ENCODE measurements around the gene TEDC1.
A peak's percentile ranks its signal among the peaks of the same experiment; 100 is the strongest.

Gene TEDC1

GRCh38 chr14:105473677-105474482 lies 17.2 kb upstream of the TEDC1 start:
- H3K4me3 ChIP-seq (ENCODE audit: low read depth, low read length) = peak overlapping the region; percentile 47
- no peak for TF ChIP-seq CTCF (IDR thresholded peaks at IDR 0.05; ENCODE audit: low read depth, low read length, missing control alignments)
- in situ Hi-C loops (cut with HindIII; ENCODE audit: low sequenced_read_pairs) = no loop called here
- DNase-seq (ENCODE audit: low read depth) = peak; percentile 74

- no peak for DNase-seq (ENCODE audit: low read depth)
- no peak for TF ChIP-seq CTCF (IDR thresholded peaks at IDR 0.05; ENCODE audit: low read depth, low read length, missing control alignments)
- in situ Hi-C loops (cut with HindIII; ENCODE audit: low sequenced_read_pairs) = no loop called here
- H3K4me3 ChIP-seq (ENCODE audit: low read depth, low read length) = peak within 1 kb of the TSS; percentile 58
Measured at GRCh38 chr14:105474483-105475268, 16.4 kb upstream of the TEDC1 start, which contains the start of gene CRIP2. CRIP2 (plus strand) TSS chr14:105474821; CDS start chr14:105474863, 42 bp downstream.

GRCh38 chr14:105475269-105476096 lies 15.6 kb upstream of the TEDC1 start:
- DNase-seq (ENCODE audit: low read depth) = no peak
- no peak for TF ChIP-seq CTCF (IDR thresholded peaks at IDR 0.05; ENCODE audit: low read depth, low read length, missing control alignments)
- in situ Hi-C loops (cut with HindIII; ENCODE audit: low sequenced_read_pairs) = no loop called here
- peak overlapping the region; percentile 58 for H3K4me3 ChIP-seq (ENCODE audit: low read depth, low read length)

GRCh38 chr14:105476097-105476830 lies 14.8 kb upstream of the TEDC1 start:
- no peak for DNase-seq (ENCODE audit: low read depth)
- no peak for TF ChIP-seq CTCF (IDR thresholded peaks at IDR 0.05; ENCODE audit: low read depth, low read length, missing control alignments)
- peak overlapping the region; percentile 58 for H3K4me3 ChIP-seq (ENCODE audit: low read depth, low read length)
- in situ Hi-C loops (cut with HindIII; ENCODE audit: low sequenced_read_pairs) = no loop called here

GRCh38 chr14:105476831-105477659 lies 14.0 kb upstream of the TEDC1 start:
- no peak for DNase-seq (ENCODE audit: low read depth)
- in situ Hi-C loops (cut with HindIII; ENCODE audit: low sequenced_read_pairs) = no loop called here
- TF ChIP-seq CTCF (IDR thresholded peaks at IDR 0.05; ENCODE audit: low read depth, low read length, missing control alignments) = no peak
- peak overlapping the region; percentile 58 for H3K4me3 ChIP-seq (ENCODE audit: low read depth, low read length)

Data from astrocyte of the cerebellum (primary cell).